Measurements from ENCODE around the gene OGFOD3. TPM values are rescaled to one million over a fixed set of nuclear protein-coding genes. Genes with fewer than 3 reads are reported as not detected.

The OGFOD3 gene
- total and polyA plus RNA-seq, 2 donors (not counting 3 experiments of a cell fraction or from before 2014, with no cell fraction given): 31.7 to 34.8 TPM

GRCh38 chr17:82399601-82400101 lies 18.7 kb downstream of the OGFOD3 start:
- no peak overlapping the region for H3K27ac ChIP-seq (ENCODE audit: insufficient read depth, low read depth, low read length)
- no TSS peak for BruUV-seq (replicated peaks)
- ChIA-PET CTCF (interaction anchor here (1.3 kb wide), 1 partner anchor 25 kb away, joined by 3 read pairs; no protein-coding TSS in a partner anchor), POLR2A (no interaction called here)
- no peak overlapping the region for H3K9ac ChIP-seq (replicated peaks; ENCODE audit: extremely low read depth, insufficient read depth, low read length)
- no peak for DNase-seq (ENCODE audit: low read depth, low spot score)
- no peaks in the 10 kb centered on the region for H3K9me1 ChIP-seq (replicated peaks; ENCODE audit: control insufficient read depth, extremely low read depth, insufficient read depth, low read length)
- no peaks in the 10 kb centered on the region for H4K20me1 ChIP-seq (replicated peaks; ENCODE audit: control insufficient read depth, extremely low read depth, insufficient read depth, low read length)
- no peak overlapping the region for H3K4me2 ChIP-seq (ENCODE audit: insufficient read depth, low read length)
- H3K79me2 ChIP-seq (ENCODE audit: control insufficient read depth, insufficient read depth, low read length): no peaks in the 10 kb centered on the region
- H3K4me3 ChIP-seq (replicated peaks in 1 of 3; ENCODE audit: insufficient read depth in 1 of 3, low read depth in 1 of 3, low read length in 3 of 3): no peak overlapping the region
- TF ChIP-seq JUN (IDR thresholded peaks at IDR 0.05; ENCODE audit: borderline replicate concordance, insufficient read depth, insufficient read length, low read depth) (no peak), EZH2 (IDR thresholded peaks at IDR 0.05; ENCODE audit: borderline replicate concordance, low read depth, low read length, severe bottlenecking) (no peak), GATA2 (IDR thresholded peaks at IDR 0.05; ENCODE audit: insufficient read depth, insufficient read length, low read depth, low read length) (no peak), CTCF (IDR thresholded peaks at IDR 0.05; ENCODE audit: extremely low read depth in 1 of 2, insufficient read depth in 1 of 2, low read depth in 1 of 2, low read length in 2 of 2) (no peak), MYC (IDR thresholded peaks at IDR 0.05; ENCODE audit: low read depth, low read length) (no peak)
- H3K4me1 ChIP-seq (ENCODE audit: control insufficient read depth, extremely low read depth, insufficient read depth, low read length): no peaks in the 10 kb centered on the region
- FAIRE-seq: no peak
- H2AFZ ChIP-seq (ENCODE audit: low read depth, low read length): no peak overlapping the region
- dilution Hi-C loops (cut with MboI; ENCODE audit: extremely low pct_ligation_motif_present, low sequenced_read_pairs): no loop called here
- no peaks in the 10 kb centered on the region for H3K27me3 ChIP-seq (ENCODE audit: control insufficient read depth in 2 of 2, insufficient read depth in 2 of 2, low read length in 2 of 2)
- intact Hi-C loops (cut with micrococcal nuclease): no loop called here
- no peaks in the 10 kb centered on the region for H3K9me3 ChIP-seq (replicated peaks; ENCODE audit: control insufficient read depth, insufficient read depth, low read length)
- no peaks in the 10 kb centered on the region for H3K36me3 ChIP-seq (ENCODE audit: control insufficient read depth in 2 of 2, extremely low read depth in 1 of 2, insufficient read depth in 2 of 2, low read length in 2 of 2)

GRCh38 chr17:82399041-82399441 lies 19.3 kb downstream of the OGFOD3 start:
- POLR2A ChIA-PET: no interaction called here
- Histone ChIP-seq H3K4me3 (replicated peaks in 1 of 3; ENCODE audit: insufficient read depth in 1 of 3, low read depth in 1 of 3, low read length in 3 of 3) (no peak overlapping the region), H3K9me3 (replicated peaks; ENCODE audit: control insufficient read depth, insufficient read depth, low read length) (no peaks in the 10 kb centered on the region), H3K36me3 (ENCODE audit: control insufficient read depth in 2 of 2, extremely low read depth in 1 of 2, insufficient read depth in 2 of 2, low read length in 2 of 2) (no peaks in the 10 kb centered on the region), H3K9me1 (replicated peaks; ENCODE audit: control insufficient read depth, extremely low read depth, insufficient read depth, low read length) (no peaks in the 10 kb centered on the region), H4K20me1 (replicated peaks; ENCODE audit: control insufficient read depth, extremely low read depth, insufficient read depth, low read length) (no peaks in the 10 kb centered on the region), H3K4me2 (ENCODE audit: insufficient read depth, low read length) (no peak overlapping the region), H3K27ac (ENCODE audit: insufficient read depth, low read depth, low read length) (no peak overlapping the region), H3K4me1 (ENCODE audit: control insufficient read depth, extremely low read depth, insufficient read depth, low read length) (no peaks in the 10 kb centered on the region), H3K9ac (replicated peaks; ENCODE audit: extremely low read depth, insufficient read depth, low read length) (no peak overlapping the region), H2AFZ (ENCODE audit: low read depth, low read length) (no peak overlapping the region), H3K79me2 (ENCODE audit: control insufficient read depth, insufficient read depth, low read length) (no peaks in the 10 kb centered on the region), H3K27me3 (ENCODE audit: control insufficient read depth in 2 of 2, insufficient read depth in 2 of 2, low read length in 2 of 2) (no peaks in the 10 kb centered on the region)
- TF ChIP-seq GATA2 (IDR thresholded peaks at IDR 0.05; ENCODE audit: insufficient read depth, insufficient read length, low read depth, low read length): no peak
- TF ChIP-seq POLR2AphosphoS5 (IDR thresholded peaks at IDR 0.05; ENCODE audit: insufficient read depth, low read depth, low read length): no peak
- no TSS peak for BruUV-seq (replicated peaks)
- no peak for FAIRE-seq
- CTCF ChIA-PET: interaction anchor here (1.3 kb wide), 1 partner anchor 26 kb away, joined by 3 read pairs; no protein-coding TSS in a partner anchor
- DNase-seq (ENCODE audit: low read depth, low spot score): peak; percentile 24
- intact Hi-C loops (cut with micrococcal nuclease): no loop called here
- dilution Hi-C loops (cut with MboI; ENCODE audit: extremely low pct_ligation_motif_present, low sequenced_read_pairs): no loop called here

All from endothelial cell of umbilical vein (primary cell).